Measurements from ENCODE around the gene PCGF3.

- TF ChIP-seq CTCF (IDR thresholded peaks at IDR 0.05; ENCODE audit: insufficient read depth, low read length, poor library complexity, severe bottlenecking) = no peak
- TF ChIP-seq EZH2phosphoT487 (conservative IDR thresholded peaks at IDR 0.05; ENCODE audit: low read length) = no peak
Observed at GRCh38 chr4:680928-681645, 24.5 kb upstream of the PCGF3 start.
